ENCODE results near the gene MSANTD2.

DNA sequence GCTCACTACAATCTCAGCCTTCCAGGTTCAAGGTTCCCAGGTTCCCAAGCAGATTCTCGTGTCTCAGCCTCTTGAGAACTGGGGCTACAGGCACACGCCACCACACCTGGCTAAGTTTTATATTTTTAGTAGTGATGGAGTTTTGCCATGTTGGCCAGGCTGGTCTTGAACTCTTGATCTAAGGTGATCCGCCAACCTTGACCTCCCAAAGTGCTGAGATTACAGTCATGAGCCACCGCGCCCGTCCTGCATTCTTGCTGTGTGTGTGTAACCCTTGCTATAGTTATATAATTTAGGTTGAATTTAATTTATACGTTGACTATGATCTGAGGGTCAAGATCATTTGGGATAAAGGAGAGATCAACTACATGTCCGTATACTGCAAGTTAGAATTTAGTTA is 35.7 kb upstream of the MSANTD2 start:
- TF ChIP-seq, protein P1, sequence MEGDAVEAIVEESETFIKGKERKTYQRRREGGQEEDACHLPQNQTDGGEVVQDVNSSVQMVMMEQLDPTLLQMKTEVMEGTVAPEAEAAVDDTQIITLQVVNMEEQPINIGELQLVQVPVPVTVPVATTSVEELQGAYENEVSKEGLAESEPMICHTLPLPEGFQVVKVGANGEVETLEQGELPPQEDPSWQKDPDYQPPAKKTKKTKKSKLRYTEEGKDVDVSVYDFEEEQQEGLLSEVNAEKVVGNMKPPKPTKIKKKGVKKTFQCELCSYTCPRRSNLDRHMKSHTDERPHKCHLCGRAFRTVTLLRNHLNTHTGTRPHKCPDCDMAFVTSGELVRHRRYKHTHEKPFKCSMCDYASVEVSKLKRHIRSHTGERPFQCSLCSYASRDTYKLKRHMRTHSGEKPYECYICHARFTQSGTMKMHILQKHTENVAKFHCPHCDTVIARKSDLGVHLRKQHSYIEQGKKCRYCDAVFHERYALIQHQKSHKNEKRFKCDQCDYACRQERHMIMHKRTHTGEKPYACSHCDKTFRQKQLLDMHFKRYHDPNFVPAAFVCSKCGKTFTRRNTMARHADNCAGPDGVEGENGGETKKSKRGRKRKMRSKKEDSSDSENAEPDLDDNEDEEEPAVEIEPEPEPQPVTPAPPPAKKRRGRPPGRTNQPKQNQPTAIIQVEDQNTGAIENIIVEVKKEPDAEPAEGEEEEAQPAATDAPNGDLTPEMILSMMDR (IDR thresholded peaks at IDR 0.05): no peak
- no peak for TF ChIP-seq POLR2A (IDR thresholded peaks at IDR 0.05)
